IMR-90 (cell line): ENCODE measurements around the gene SLC7A6. TPM values are rescaled to one million over a fixed set of nuclear protein-coding genes. Genes with fewer than 3 reads are reported as not detected.

Experiments
- ATAC-seq: fragments of 200-7000 bp; cut with Tn5 transposase; 2 replicates; pipeline ENCODE4 v1.9.1; 2020; ENCODE audit warnings: low read depth, mild to moderate bottlenecking, moderate library complexity
- BruUV-seq: library from RNA; stranded (reverse); fragments of 400-500 nt; replicated peaks from 2 replicates; lab custom pipeline; 2021; lab: Mats Ljungman, UMichigan
- CTCF ChIA-PET: fragments of 300-600 bp; formaldehyde crosslinking; extraction: SDS; loops from one replicate; lab custom pipeline; 2021; ENCODE audit warnings: antibody characterized with exemption; lab: Yijun Ruan, JAX
- POLR2A ChIA-PET: fragments of 300-600 bp; sonication (Branson Sonifier 250); formaldehyde crosslinking; loops from one replicate; lab custom pipeline; 2022; ENCODE audit warnings: antibody characterized with exemption; ENCODE audit not compliant: unreplicated experiment; lab: Charles Lee
- DNase-seq: peaks from one replicate; pipeline ENCODE4 v3.0.0; 2013
- H2AFZ ChIP-seq: replicated peaks from 2 replicates; pipeline ENCODE3; 2013; ENCODE audit warnings: low read length, mild to moderate bottlenecking; ENCODE audit not compliant: poor library complexity
- H2AK5ac ChIP-seq: 2 replicates; pipeline ENCODE4 v1.6.1; 2013; ENCODE audit warnings: low read depth, low read length, inconsistent platforms
- H2AK9ac ChIP-seq: replicated peaks from 2 replicates; pipeline ENCODE3; 2013; ENCODE audit warnings: mild to moderate bottlenecking, low read depth, low read length, moderate library complexity; ENCODE audit not compliant: poor library complexity
- H2BK120ac ChIP-seq: 2 replicates; pipeline ENCODE4 v1.6.1; 2013; ENCODE audit warnings: low read depth, low read length, inconsistent platforms
- H2BK15ac ChIP-seq: 3 replicates; pipeline ENCODE4 v1.6.1; 2013; ENCODE audit warnings: low read depth, low read length, inconsistent platforms
- H2BK20ac ChIP-seq: 2 replicates; pipeline ENCODE4 v1.6.1; 2013; ENCODE audit warnings: low read depth, mild to moderate bottlenecking, inconsistent platforms, low read length, moderate library complexity
- H2BK5ac ChIP-seq: 2 replicates; pipeline ENCODE4 v1.6.1; 2013; ENCODE audit warnings: mild to moderate bottlenecking, low read depth, low read length, inconsistent platforms; ENCODE audit not compliant: poor library complexity, severe bottlenecking
- H3K14ac ChIP-seq: replicated peaks from 2 replicates; pipeline ENCODE4 v1.6.1; 2013; ENCODE audit warnings: low read depth, low read length, inconsistent platforms
- H3K18ac ChIP-seq: 2 replicates; pipeline ENCODE4 v1.6.1; 2013; ENCODE audit warnings: low read depth, low read length, control low read depth
- H3K23ac ChIP-seq: 2 replicates; pipeline ENCODE4 v1.6.1; 2013; ENCODE audit warnings: low read depth, low read length, inconsistent platforms
- H3K27ac ChIP-seq: 2 replicates; pipeline ENCODE4 v1.5.1; 2013; ENCODE audit warnings: mild to moderate bottlenecking, control low read depth, low read length; ENCODE audit not compliant: insufficient read depth
- H3K27me3 ChIP-seq: 2 replicates; pipeline ENCODE4 v1.6.1; 2013; ENCODE audit warnings: low read length; ENCODE audit not compliant: control insufficient read depth, insufficient read depth
- H3K36me3 ChIP-seq: 2 replicates; pipeline ENCODE4 v1.6.1; 2013; ENCODE audit warnings: low read length, mixed read lengths; ENCODE audit not compliant: control insufficient read depth, insufficient read depth
- H3K4ac ChIP-seq: 2 replicates; pipeline ENCODE4 v1.6.1; 2013; ENCODE audit warnings: low read depth, low read length, inconsistent platforms
- H3K4me1 ChIP-seq: 2 replicates; pipeline ENCODE4 v1.6.1; 2013; ENCODE audit warnings: low read length, mixed read lengths; ENCODE audit not compliant: control insufficient read depth, insufficient read depth
- H3K4me2 ChIP-seq: 2 replicates; pipeline ENCODE4 v1.6.1; 2013; ENCODE audit warnings: low read depth, mild to moderate bottlenecking, control low read depth, low read length, moderate library complexity
- H3K4me3 ChIP-seq: 2 replicates; pipeline ENCODE4 v1.5.1; 2013; ENCODE audit warnings: low read depth, mild to moderate bottlenecking, control low read depth, low read length, moderate library complexity; ENCODE audit not compliant: insufficient read depth
- H3K56ac ChIP-seq: 2 replicates; pipeline ENCODE4 v1.6.1; 2013; ENCODE audit warnings: low read length, inconsistent platforms; ENCODE audit not compliant: insufficient read depth; ENCODE audit errors: extremely low read depth
- H3K79me1 ChIP-seq, 2 experiments: 2 replicates each; pipeline ENCODE4 v1.6.1; 2013; ENCODE audit warnings: low read length in 2 of 2, inconsistent platforms in 1 of 2, low read depth in 1 of 2
- H3K9ac ChIP-seq: 2 replicates; pipeline ENCODE4 v1.6.1; 2013; ENCODE audit warnings: low read depth, low read length, control low read depth
- H3K9me1 ChIP-seq: 2 replicates; pipeline ENCODE4 v1.6.1; 2013; ENCODE audit warnings: low read length, inconsistent platforms; ENCODE audit not compliant: insufficient read depth
- H3K9me3 ChIP-seq: 2 replicates; pipeline ENCODE4 v1.6.1; 2013; ENCODE audit warnings: low read length; ENCODE audit not compliant: control insufficient read depth, insufficient read depth
- H4K20me1 ChIP-seq: 2 replicates; pipeline ENCODE4 v1.6.1; 2013; ENCODE audit warnings: low read length, inconsistent platforms; ENCODE audit not compliant: insufficient read depth
- H4K5ac ChIP-seq: 2 replicates; pipeline ENCODE4 v1.6.1; 2013; ENCODE audit warnings: mild to moderate bottlenecking, low read depth, low read length, control low read depth
- H4K8ac ChIP-seq, 2 experiments: 2 replicates each; pipeline ENCODE4 v1.6.1; 2013; ENCODE audit warnings: low read depth in 2 of 2, low read length in 2 of 2, control low read depth in 1 of 2, inconsistent platforms in 1 of 2
- H4K91ac ChIP-seq: 2 replicates; pipeline ENCODE4 v1.6.1; 2013; ENCODE audit warnings: low read depth, low read length, inconsistent platforms; ENCODE audit not compliant: insufficient read depth
- BHLHE40 ChIP-seq: fragments of 150-350 bp; IDR thresholded peaks from 2 replicates; pipeline ENCODE4 v1.6.1; 2016; ENCODE audit warnings: mild to moderate bottlenecking, low read depth, low read length
- CEBPB ChIP-seq: IDR thresholded peaks from 2 replicates; pipeline ENCODE4 v1.6.1; 2012; ENCODE audit warnings: low read depth, low read length, improper control_type of control experiment
- CHD1 ChIP-seq: IDR thresholded peaks from 2 replicates; pipeline ENCODE4 v1.6.1; 2012; ENCODE audit warnings: low read depth, low read length, improper control_type of control experiment
- CTCF ChIP-seq: conservative IDR thresholded peaks from 2 replicates; pipeline ENCODE4 v1.5.1; 2012; ENCODE audit warnings: mild to moderate bottlenecking, low read depth, low read length, improper control_type of control experiment
- FOS ChIP-seq: fragments of 150-350 bp; IDR thresholded peaks from 2 replicates; pipeline ENCODE4 v1.6.1; 2016; ENCODE audit warnings: low read depth, low read length
- MAFK ChIP-seq: IDR thresholded peaks from 2 replicates; pipeline ENCODE4 v1.6.1; 2012; ENCODE audit warnings: low read depth, low read length, improper control_type of control experiment
- MAZ ChIP-seq: IDR thresholded peaks from 2 replicates; pipeline ENCODE4 v1.6.1; 2012; ENCODE audit warnings: low read depth, mild to moderate bottlenecking, low read length, improper control_type of control experiment, moderate library complexity, borderline replicate concordance
- MXI1 ChIP-seq: IDR thresholded peaks from 2 replicates; pipeline ENCODE4 v1.6.1; 2012; ENCODE audit warnings: low read depth, mild to moderate bottlenecking, low read length, moderate library complexity, borderline replicate concordance
- NFE2L2 ChIP-seq: fragments of 150-350 bp; IDR thresholded peaks from 2 replicates; pipeline ENCODE4 v1.6.1; 2016; ENCODE audit warnings: low read depth, mild to moderate bottlenecking, low read length
- RAD21 ChIP-seq: IDR thresholded peaks from 2 replicates; pipeline ENCODE4 v1.6.1; 2012; ENCODE audit warnings: low read length, improper control_type of control experiment
- RCOR1 ChIP-seq: IDR thresholded peaks from 2 replicates; pipeline ENCODE4 v1.6.1; 2012; ENCODE audit warnings: mild to moderate bottlenecking, low read length, improper control_type of control experiment; ENCODE audit not compliant: insufficient replicate concordance
- RFX5 ChIP-seq: IDR thresholded peaks from 2 replicates; pipeline ENCODE4 v1.8.0; 2012; ENCODE audit warnings: low read depth, mild to moderate bottlenecking, low read length, moderate library complexity
- SMC3 ChIP-seq: fragments of 150-350 bp; IDR thresholded peaks from 2 replicates; pipeline ENCODE4 v1.6.1; 2016; ENCODE audit warnings: low read depth, mild to moderate bottlenecking, antibody characterized with exemption, low read length, moderate library complexity
- USF2 ChIP-seq: fragments of 150-350 bp; IDR thresholded peaks from 2 replicates; pipeline ENCODE4 v1.6.1; 2017; ENCODE audit warnings: mild to moderate bottlenecking, antibody characterized with exemption, low read length, low read depth
- WGBS, 2 experiments: methylation state at CpG; one replicate each; pipeline versions ENCODE4 v1.1.5 to v1.1.7; 2013; ENCODE audit warnings: missing lambda C conversion rate in 2 of 2; ENCODE audit not compliant: insufficient read length in 1 of 2; ENCODE audit errors: extremely low coverage in 2 of 2; 5-methylcytosine and 5-hydroxymethylcytosine counted together
- dilution Hi-C: fragments of 300-500 bp; cut with HindIII; formaldehyde crosslinking; loops from one replicate; pipeline ENCODE4 v1.14.3; 2018; ENCODE audit warnings: low sequenced_read_pairs; ENCODE audit not compliant: unreplicated experiment
- in situ Hi-C: fragments of 300-500 bp; cut with MboI; formaldehyde crosslinking; loops from 3 replicates; pipeline ENCODE4 v1.14.3; 2019; ENCODE audit warnings: low sequenced_read_pairs, inconsistent platforms, mixed read lengths
- intact Hi-C: fragments of 100-400 bp; cut with micrococcal nuclease; formaldehyde crosslinking; loops from 2 replicates; pipeline ENCODE4 v1.10.0; 2022
- polyA plus RNA-seq, 3 experiments: library from polyadenylated mRNA; depleted of rRNA; stranded (reverse); fragments of >200 nt; gene quantifications; 2 replicates each; pipeline ENCODE4 v1.2.3, GENCODE V29; 2012; ENCODE audit warnings: low replicate concordance in 1 of 3
- total RNA-seq: library from RNA; depleted of rRNA; stranded (reverse); fragments of >200 nt; gene quantifications from 2 replicates; pipeline ENCODE4 v1.2.3, GENCODE V29; 2012

The SLC7A6 gene
- total and polyA plus RNA-seq, 2 of the 4 experiments (the other 2 are of a cell fraction), result 29.4 to 36.1 TPM

- Histone ChIP-seq H3K79me1 (peaks cover 33 to 44% of the 10 kb centered on the region in 2 experiments), H2AK9ac (no peak overlapping the region), H3K14ac (no peak overlapping the region), H2BK20ac (no peak overlapping the region), H2AK5ac (no peak overlapping the region), H3K56ac (no peak overlapping the region), H3K9me1 (peaks cover 27% of the 10 kb centered on the region), H3K27ac (no peak overlapping the region), H3K9ac (no peak overlapping the region), H3K23ac (no peak overlapping the region), H2BK120ac (no peak overlapping the region), H3K36me3 (no peaks in the 10 kb centered on the region), H2AFZ (no peak overlapping the region), H4K91ac (no peak overlapping the region), H3K9me3 (no peaks in the 10 kb centered on the region), H3K4me3 (no peak overlapping the region), H3K4me1 (peaks cover 14% of the 10 kb centered on the region), H3K27me3 (no peaks in the 10 kb centered on the region), H2BK5ac (no peak overlapping the region), H4K8ac (no peak overlapping the region), H3K4ac (no peak overlapping the region), H4K5ac (no peak overlapping the region), H3K18ac (no peak overlapping the region), H3K4me2 (no peak overlapping the region), H4K20me1 (no peaks in the 10 kb centered on the region), H2BK15ac (no peak overlapping the region)
- BruUV-seq, result no TSS peak
- DNase-seq (no peak), ATAC-seq (no peak)
- intact Hi-C loops, result no loop called here
- WGBS, 2 experiments, result no CpG with 5 or more reads among the region's 9 CpGs
- ChIA-PET CTCF (interaction anchor here (0.6 kb wide), 1 partner anchor 1334 kb away, joined by 3 read pairs; no protein-coding TSS in a partner anchor), POLR2A (interaction anchor here (0.7 kb wide), 1 partner anchor 249 kb away, joined by 6 read pairs; no protein-coding TSS in a partner anchor)
- in situ Hi-C loops, result no loop called here
- dilution Hi-C loops, result no loop called here
- no peak for TF ChIP-seq NFE2L2
- no peak for TF ChIP-seq RFX5
- TF ChIP-seq RAD21, result no peak
- no peak for TF ChIP-seq BHLHE40
- TF ChIP-seq FOS, result no peak
- no peak for TF ChIP-seq CTCF
- no peak for TF ChIP-seq CHD1
- TF ChIP-seq MAZ, result no peak
- TF ChIP-seq MXI1, result no peak
- no peak for TF ChIP-seq USF2
- TF ChIP-seq RCOR1, result no peak
- no peak for TF ChIP-seq MAFK
- TF ChIP-seq SMC3, result no peak
- no peak for TF ChIP-seq CEBPB
Measured at GRCh38 chr16:68242926-68243858, 21.1 kb upstream of the SLC7A6 start.
